Panc1 (cell line): ENCODE data around the gene GOLGA8G. TPM values are rescaled to one million over a fixed set of nuclear protein-coding genes. Genes with fewer than 3 reads are reported as not detected.
"Not testable (repeated sequence)": the region's sequence is repeated elsewhere in the genome, so short reads cannot be mapped to it uniquely, and the experiment has no call there.

Source experiments
- ATAC-seq: fragments of 200-7000 bp; cut with Tn5 transposase; 2 replicates; pipeline ENCODE4 v1.9.1; 2020; ENCODE audit warnings: mild to moderate bottlenecking, moderate library complexity
- Bru-seq: library from RNA; stranded (reverse); fragments of 400-500 nt; gene quantifications from one replicate; lab custom pipeline; 2021; lab: Mats Ljungman, UMichigan
- BruChase-seq, 2 experiments: library from RNA; stranded (reverse); fragments of 400-500 nt; gene quantifications; one replicate each; lab custom pipeline; 2021; lab: Mats Ljungman, UMichigan
- BruUV-seq: library from RNA; stranded (reverse); fragments of 400-500 nt; replicated peaks from 2 replicates; lab custom pipeline; 2021; lab: Mats Ljungman, UMichigan
- CTCF ChIA-PET: fragments of 300-600 bp; sonication (Branson Sonifier 250); formaldehyde crosslinking; loops from one replicate; lab custom pipeline; 2022; ENCODE audit warnings: antibody characterized with exemption; lab: Charles Lee
- POLR2A ChIA-PET: fragments of 300-600 bp; sonication (Branson Sonifier 250); formaldehyde crosslinking; loops from one replicate; lab custom pipeline; 2022; ENCODE audit warnings: antibody characterized with exemption; lab: Charles Lee
- DNase-seq: peaks from one replicate; pipeline ENCODE4 v3.0.0-alpha.2; 2010; ENCODE audit warnings: low read depth, low spot score
- H3K27ac ChIP-seq: 2 replicates; pipeline ENCODE4 v1.5.1; 2011; ENCODE audit warnings: mild to moderate bottlenecking, low read length, inconsistent platforms
- H3K27me3 ChIP-seq: fragments of 200-500 bp; sonication (Bioruptor generic); 2 replicates; pipeline ENCODE4 v1.6.0; 2014; ENCODE audit warnings: low read length, inconsistent platforms; ENCODE audit not compliant: control insufficient read depth, insufficient read depth
- H3K36me3 ChIP-seq: fragments of 200-500 bp; sonication (Bioruptor generic); 2 replicates; pipeline ENCODE4 v1.5.1; 2014; ENCODE audit warnings: inconsistent platforms, mild to moderate bottlenecking, low read length, moderate library complexity; ENCODE audit not compliant: control insufficient read depth, insufficient read depth
- H3K4me1 ChIP-seq: 2 replicates; pipeline ENCODE4 v1.5.1; 2011; ENCODE audit warnings: inconsistent platforms, mild to moderate bottlenecking, low read length, moderate library complexity; ENCODE audit not compliant: control insufficient read depth, insufficient read depth
- H3K4me3 ChIP-seq, 2 experiments: 2 replicates each; pipeline ENCODE4 v1.5.1; 2011 to 2012; ENCODE audit warnings: low read depth in 2 of 2, low read length in 2 of 2, mild to moderate bottlenecking in 2 of 2, inconsistent platforms in 1 of 2, moderate library complexity in 1 of 2
- H3K9me3 ChIP-seq: fragments of 200-500 bp; sonication (Bioruptor generic); 2 replicates; pipeline ENCODE4 v1.5.1; 2014; ENCODE audit warnings: low read depth, mild to moderate bottlenecking, inconsistent platforms, low read length, moderate library complexity; ENCODE audit not compliant: control insufficient read depth, insufficient read depth
- in situ Hi-C: cut with HindIII; loops from 2 replicates; pipeline ENCODE4 v1.10.0; 2016; ENCODE audit warnings: low sequenced_read_pairs, low pct_unique_long_range_greater_than_20kb
- intact Hi-C: fragments of 100-400 bp; cut with micrococcal nuclease; formaldehyde crosslinking; loops from one replicate; pipeline ENCODE4 v1.10.0; 2022; ENCODE audit not compliant: unreplicated experiment
- long read RNA-seq: library from polyadenylated mRNA; unstranded; transcript quantifications from one replicate; pipeline ENCODE4 v2.0.0, GENCODE V29; 2021; ENCODE audit not compliant: unreplicated experiment
- polyA plus RNA-seq: library from polyadenylated mRNA; unstranded; fragments of >200 nt; gene quantifications from one replicate; pipeline ENCODE4 v1.2.1, GENCODE V29; 2012; ENCODE audit warnings: missing spikeins; ENCODE audit not compliant: insufficient read length
- total RNA-seq: library from RNA; stranded (reverse); gene quantifications from one replicate; pipeline ENCODE4 v1.2.1, GENCODE V29; 2021; ENCODE audit not compliant: unreplicated experiment

Gene GOLGA8G, protein sequence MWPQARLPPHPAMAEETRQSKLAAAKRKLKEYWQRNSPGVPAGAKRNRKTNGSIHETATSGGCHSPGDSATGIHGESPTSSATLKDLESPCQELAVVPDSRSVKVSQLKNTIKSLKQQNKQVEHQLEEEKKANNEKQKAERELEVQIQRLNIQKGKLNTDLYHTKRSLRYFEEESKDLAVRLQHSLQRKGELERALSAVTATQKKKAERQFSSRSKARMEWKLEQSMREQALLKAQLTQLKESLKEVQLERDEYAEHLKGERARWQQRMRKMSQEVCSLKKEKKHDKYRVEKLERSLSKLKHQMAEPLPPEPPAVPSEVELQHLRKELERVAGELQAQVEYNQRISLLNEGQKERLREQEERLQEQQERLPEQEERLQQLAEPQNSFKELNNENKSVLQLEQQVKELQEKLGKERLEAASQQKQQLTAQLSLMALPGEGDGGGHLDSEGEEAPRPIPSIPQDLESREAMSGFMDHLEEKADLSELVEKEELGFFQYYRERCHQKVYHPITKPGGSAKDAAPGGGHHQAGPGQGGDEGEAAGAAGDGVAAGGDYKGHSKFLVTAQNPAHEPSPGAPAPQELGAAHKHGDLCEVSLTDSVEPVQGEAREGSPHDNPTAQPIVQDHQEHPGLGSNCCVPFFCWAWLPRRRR
- total RNA-seq (not detected), Bru-seq, nascent RNA (not detected), BruChase-seq, experiment 1, labeled RNA remaining after a 2-hour chase (not detected), BruChase-seq, experiment 2, labeled RNA remaining after a 6-hour chase (not detected)
- not detected for polyA plus RNA-seq
- long read RNA-seq, result 0 reads

DNA sequence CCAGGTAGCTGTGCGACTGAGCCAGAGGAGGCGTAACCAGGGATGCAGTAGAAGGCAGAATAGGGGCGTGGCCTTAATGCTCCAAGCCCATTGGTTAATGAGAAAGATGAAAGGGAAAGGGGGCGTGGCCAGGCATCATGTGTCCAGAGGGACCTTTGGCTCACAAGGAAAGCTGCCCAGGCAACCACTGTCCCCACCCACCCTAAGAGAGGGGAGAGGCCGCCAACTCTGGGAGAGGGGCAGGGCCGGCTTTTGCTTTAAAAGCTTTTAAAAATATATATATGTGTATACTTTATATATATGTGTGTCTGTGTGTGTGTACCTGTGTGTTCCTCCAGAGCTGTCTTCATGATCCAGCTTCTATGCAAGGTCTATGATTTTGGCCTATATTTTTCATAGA is at the start of gene GOLGA8G:
TSS of gene GOLGA8G (minus strand) at position 18 of the 400 bp plus-strand sequence. CDS start 62 bp downstream, outside the sequence.
- H3K27me3 ChIP-seq, intact Hi-C loops, DNase-seq, H3K27ac ChIP-seq, BruUV-seq, POLR2A ChIA-PET, H3K9me3 ChIP-seq, in situ Hi-C loops, H3K4me3 ChIP-seq, ATAC-seq, CTCF ChIA-PET, H3K36me3 ChIP-seq, H3K4me1 ChIP-seq: not testable (repeated sequence)

DNA sequence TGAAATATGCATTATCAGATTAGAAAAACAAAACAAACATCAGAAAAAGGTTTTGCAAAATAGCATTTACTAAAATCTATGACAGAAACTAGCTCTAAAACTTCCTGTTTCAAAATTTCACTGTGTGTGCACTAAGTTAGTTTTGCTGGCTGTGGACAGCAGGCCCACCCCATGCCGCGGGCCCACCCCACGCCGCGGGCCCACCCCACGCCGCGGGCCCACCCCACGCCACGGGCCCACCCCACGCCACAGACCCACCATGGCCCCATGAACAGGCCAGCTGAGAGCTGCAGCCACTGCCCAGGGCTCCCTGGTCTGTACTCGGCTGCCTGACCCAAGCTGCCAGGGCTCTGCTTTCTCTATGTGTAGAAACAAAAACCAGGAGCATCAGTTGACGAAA is 40.6 kb upstream of the GOLGA8G start:
- intact Hi-C loops, H3K9me3 ChIP-seq, CTCF ChIA-PET, H3K27ac ChIP-seq, BruUV-seq, DNase-seq, POLR2A ChIA-PET, H3K4me1 ChIP-seq, H3K36me3 ChIP-seq, H3K27me3 ChIP-seq, in situ Hi-C loops, ATAC-seq, H3K4me3 ChIP-seq: not testable (repeated sequence)

DNA sequence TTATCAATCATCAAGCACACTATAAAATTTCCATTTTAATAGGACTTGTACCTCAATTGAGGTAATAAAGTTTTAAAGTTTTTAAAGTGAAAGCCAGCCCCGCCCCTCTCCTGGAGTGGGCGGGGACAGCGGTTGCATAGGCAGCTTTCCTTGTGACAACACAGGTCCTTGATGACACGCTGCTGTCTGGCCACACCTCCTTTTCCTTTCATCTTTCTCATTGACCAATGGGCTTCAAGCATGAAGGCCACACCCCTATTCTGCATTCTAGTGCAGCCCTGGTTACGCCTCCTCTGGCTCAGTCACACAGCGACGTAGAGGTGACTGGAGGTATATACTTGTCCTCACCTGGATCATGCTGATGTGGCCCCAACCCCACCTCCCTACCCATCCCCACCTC is 20.5 kb upstream of the GOLGA8G start, which contains the start of gene GOLGA6L25:
TSS of gene GOLGA6L25 (plus strand) at position 301 of the 400 bp plus-strand sequence. CDS start at position 362, 61 bp downstream.
- H3K4me1 ChIP-seq, H3K4me3 ChIP-seq, H3K36me3 ChIP-seq, ATAC-seq, in situ Hi-C loops, H3K9me3 ChIP-seq, intact Hi-C loops, CTCF ChIA-PET, DNase-seq, H3K27ac ChIP-seq, BruUV-seq, H3K27me3 ChIP-seq, POLR2A ChIA-PET: not testable (repeated sequence)

DNA sequence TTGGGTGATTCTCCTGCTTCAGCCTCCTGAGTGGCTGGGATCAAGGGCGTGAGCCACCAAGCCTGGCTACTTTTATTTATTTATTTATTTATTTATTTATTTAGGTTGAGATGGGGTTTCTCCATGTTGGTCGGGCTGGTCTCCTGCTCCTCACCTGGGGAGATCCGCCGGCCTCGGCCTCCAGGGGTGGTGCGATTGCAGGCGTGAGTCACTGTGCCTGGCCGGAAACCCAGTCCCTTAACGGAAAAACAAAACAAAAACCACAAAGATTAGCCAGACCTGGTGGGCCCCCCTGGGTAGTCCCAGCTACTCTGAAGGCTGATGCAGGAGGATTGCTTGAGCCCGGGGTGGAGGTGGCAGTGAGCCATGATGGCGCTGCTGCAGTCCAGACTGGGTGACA is 17.6 kb downstream of the GOLGA8G start:
- POLR2A ChIA-PET, H3K36me3 ChIP-seq, intact Hi-C loops, BruUV-seq, H3K27ac ChIP-seq, ATAC-seq, H3K4me3 ChIP-seq, H3K9me3 ChIP-seq, CTCF ChIA-PET, H3K27me3 ChIP-seq, in situ Hi-C loops, DNase-seq, H3K4me1 ChIP-seq: not testable (repeated sequence)

DNA sequence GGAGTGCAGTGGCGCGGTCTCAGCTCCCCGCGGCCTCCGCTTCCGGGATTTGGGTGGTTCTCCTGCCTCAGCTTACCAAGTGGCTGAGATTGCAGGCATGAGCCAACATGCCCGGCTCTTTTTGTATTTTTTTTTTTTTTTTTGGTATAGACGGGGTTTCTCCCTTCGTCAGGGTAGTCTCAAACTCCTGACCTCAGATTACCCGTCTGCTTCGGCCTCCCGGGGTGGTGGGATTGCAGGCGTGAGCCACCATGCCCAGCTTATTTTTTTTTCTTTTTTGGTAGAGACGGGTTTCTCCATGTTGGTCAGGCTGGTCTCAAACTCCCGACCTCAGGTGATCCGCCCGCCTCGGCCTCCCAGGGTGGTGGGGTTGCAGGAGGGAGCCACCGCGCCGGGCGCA is 18.6 kb downstream of the GOLGA8G start:
- POLR2A ChIA-PET, H3K4me3 ChIP-seq, intact Hi-C loops, H3K9me3 ChIP-seq, H3K27me3 ChIP-seq, CTCF ChIA-PET, in situ Hi-C loops, H3K36me3 ChIP-seq, H3K4me1 ChIP-seq, BruUV-seq, H3K27ac ChIP-seq, ATAC-seq, DNase-seq: not testable (repeated sequence)

DNA sequence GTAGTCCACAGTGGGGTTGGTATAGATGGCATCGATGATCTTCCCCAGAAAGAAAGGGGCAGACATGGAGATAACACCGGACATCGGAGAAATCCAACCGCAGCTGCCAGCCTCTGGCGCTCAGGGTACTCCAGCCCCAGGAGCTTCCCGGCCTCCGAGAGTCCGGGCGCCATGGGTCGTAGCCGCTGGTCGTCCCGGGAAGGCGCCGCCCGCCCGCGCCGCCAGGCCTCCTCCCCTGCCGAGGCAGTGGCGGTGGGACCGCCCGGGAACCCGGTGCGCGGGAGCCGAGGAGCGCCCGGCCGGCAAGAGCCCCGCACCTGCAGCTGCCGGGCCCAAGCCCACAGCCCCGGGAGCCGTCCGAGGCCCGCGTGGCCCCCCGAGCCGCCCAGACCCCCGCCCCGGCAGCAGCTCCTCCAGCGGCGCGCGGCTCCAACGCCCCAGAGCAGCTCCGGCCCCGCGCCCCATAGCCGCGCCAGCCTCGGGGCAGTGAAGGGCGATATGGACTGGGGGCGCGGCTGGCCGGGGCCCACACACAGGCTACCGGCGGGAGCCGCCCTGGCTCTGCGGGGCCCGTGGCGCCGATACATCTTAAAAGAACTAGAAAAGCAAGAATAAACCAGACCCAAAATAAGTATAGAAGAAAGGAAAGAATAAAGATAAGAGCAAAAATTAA is 24.4 kb downstream of the GOLGA8G start:
- ATAC-seq, H3K4me1 ChIP-seq, H3K27me3 ChIP-seq, DNase-seq, BruUV-seq, H3K36me3 ChIP-seq, H3K4me3 ChIP-seq, CTCF ChIA-PET, in situ Hi-C loops, intact Hi-C loops, POLR2A ChIA-PET, H3K9me3 ChIP-seq, H3K27ac ChIP-seq: not testable (repeated sequence)

DNA sequence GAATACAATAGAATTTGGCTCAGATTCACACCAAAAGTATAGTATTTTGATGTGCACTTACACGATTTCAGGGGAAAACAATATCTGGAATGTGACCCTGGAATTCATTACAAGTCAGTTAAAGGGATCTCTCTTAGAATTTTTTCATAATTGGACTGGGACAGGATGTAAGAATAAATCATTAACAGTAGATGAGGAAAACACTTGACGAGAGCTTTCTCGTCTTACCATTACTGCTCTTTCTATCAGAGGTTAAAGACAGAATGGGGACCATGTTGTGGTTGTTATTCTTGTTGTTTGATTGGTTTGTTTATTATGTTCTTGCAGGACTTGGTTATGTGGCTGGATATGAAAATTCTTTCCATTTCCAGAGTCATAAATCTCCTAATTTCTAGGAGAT is 51.4 kb downstream of the GOLGA8G start:
- H3K9me3 ChIP-seq, intact Hi-C loops, H3K4me1 ChIP-seq, POLR2A ChIA-PET, H3K36me3 ChIP-seq, DNase-seq, CTCF ChIA-PET, H3K27me3 ChIP-seq, BruUV-seq, in situ Hi-C loops, H3K4me3 ChIP-seq, ATAC-seq, H3K27ac ChIP-seq: not testable (repeated sequence)
